Measurements from ENCODE around the gene CHN2.

DNA sequence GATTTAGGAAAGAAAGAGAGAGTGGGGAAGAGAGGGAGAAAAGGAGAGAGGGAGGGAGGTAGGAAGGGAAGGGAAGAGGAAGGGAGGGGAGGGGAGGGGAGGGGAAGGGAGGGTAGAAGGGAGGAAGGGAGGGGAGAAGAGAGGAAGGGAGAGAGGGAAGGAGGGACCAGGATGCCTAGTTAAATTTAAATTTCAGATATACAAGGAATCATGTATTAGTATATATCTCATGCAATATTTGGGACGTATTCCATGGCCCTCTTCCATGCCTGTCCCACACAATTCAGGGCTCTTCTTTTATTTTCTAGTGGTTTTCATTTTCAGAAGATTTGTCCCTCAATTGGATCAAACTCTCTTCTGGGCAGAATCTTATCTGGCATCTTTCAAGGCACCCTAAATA is 196.7 kb downstream of the CHN2 start:
- TF ChIP-seq TAF1 (IDR thresholded peaks at IDR 0.05; ENCODE audit: low read depth, low read length), result no peak
- no peak for TF ChIP-seq POLR2A (IDR thresholded peaks at IDR 0.05; ENCODE audit: low read depth, low read length)
- no peak for TF ChIP-seq SPI1 (IDR thresholded peaks at IDR 0.05; ENCODE audit: low read depth, low read length)
- TF ChIP-seq POU2F2 (IDR thresholded peaks at IDR 0.05; ENCODE audit: low read depth, low read length), result no peak
- no peak for TF ChIP-seq POLR2AphosphoS5 (IDR thresholded peaks at IDR 0.05; ENCODE audit: low read depth, low read length)
